Measurements from ENCODE around the gene EOLA2.
A peak's percentile ranks its signal among the peaks of the same experiment; 100 is the strongest.
"Not testable (repeated sequence)": the region's sequence is repeated elsewhere in the genome, so short reads cannot be mapped to it uniquely, and the experiment has no call there.

The EOLA2 gene

DNA sequence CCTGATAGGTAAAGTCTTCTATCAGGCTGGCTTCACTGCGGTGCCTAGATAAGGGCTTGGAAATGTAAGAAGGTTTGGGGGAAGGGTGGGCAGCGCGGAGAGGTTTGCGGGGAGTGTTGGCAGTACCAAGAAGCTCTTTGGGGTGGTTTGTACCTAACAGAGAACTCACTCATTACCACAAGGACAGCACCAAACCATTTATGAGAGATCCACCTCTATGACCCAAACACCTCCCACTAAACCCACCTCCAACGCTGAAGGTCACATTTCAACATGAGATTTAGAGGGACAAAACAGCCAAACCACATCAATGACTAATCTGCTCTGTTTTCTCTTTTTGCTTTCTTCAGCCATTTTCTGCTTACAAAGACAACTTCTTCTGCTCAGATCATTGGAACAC lies 13.9 kb downstream of the EOLA2 start:
- H3K4me3 Mint-ChIP-seq; intact Hi-C loops (cut with micrococcal nuclease): not testable (repeated sequence)

DNA sequence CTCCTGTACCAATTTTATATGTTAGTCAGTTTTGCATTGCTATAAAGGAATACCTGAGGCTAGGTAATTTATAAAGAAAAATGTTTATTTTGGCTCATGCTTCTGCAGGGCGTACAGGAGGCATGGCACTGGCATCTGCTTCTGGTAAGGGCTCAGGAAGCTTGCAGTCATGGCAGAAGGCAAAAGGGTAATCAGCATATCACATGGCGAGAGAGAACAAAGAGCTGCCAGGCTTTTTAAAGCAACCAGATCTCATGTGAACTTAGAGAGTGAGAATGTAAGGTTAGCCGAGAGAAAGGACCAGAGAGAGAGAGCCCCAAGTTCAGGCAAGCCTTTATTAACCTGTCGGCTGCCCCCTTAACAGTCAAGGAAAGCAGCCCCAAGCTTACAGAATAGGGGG lies 14.5 kb downstream of the EOLA2 start:
- H3K4me1 Mint-ChIP-seq (ENCODE audit: low read depth); intact Hi-C loops (cut with micrococcal nuclease); H3K27ac Mint-ChIP-seq; H3K27me3 Mint-ChIP-seq; H3K4me3 Mint-ChIP-seq; H3K9me3 Mint-ChIP-seq; H3K36me3 Mint-ChIP-seq (ENCODE audit: low read depth): not testable (repeated sequence)

More for the DNA sequence above, 13.9 kb downstream of the EOLA2 start:
- not testable (repeated sequence) for H3K4me1 Mint-ChIP-seq (ENCODE audit: low read depth); H3K36me3 Mint-ChIP-seq (ENCODE audit: low read depth); H3K9me3 Mint-ChIP-seq; H3K27ac Mint-ChIP-seq; H3K27me3 Mint-ChIP-seq

DNA sequence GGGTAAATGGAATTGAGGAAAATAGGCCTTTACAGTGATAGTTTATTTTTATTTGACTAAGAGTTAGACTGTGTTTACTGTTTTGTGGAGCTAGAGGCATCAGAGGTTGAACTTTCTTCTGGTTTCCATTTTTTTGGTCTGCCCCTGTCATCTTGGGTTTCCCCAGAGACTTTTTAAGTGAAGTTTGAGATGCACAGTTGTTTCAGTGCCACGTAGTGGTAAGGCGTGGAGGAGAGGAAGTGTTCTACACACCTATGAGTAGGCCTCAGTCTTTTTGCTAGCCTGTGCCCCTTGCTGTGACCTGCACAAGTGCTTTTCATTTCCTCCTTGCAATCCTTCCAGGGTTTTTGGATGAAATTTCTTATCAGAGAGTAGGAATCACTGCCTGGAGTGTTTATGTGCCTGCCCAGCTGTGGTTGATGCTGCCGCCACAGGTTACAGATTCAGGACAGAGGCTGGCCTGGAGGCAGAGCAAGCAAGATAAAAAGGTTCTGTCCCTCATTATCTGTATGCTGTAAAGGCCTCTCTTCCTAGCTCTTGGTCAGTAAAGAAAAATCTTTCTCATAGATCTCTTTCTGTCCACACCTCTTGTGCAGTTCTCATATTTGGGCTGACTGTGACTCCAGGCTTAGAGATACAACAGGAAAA lies 21.4 kb downstream of the EOLA2 start:
- no peak overlapping the region for H3K4me3 Mint-ChIP-seq
- no peak overlapping the region for H3K27ac Mint-ChIP-seq
- H3K4me1 Mint-ChIP-seq (ENCODE audit: low read depth): no peaks in the 10 kb centered on the region
- H3K27me3 Mint-ChIP-seq: no peaks in the 10 kb centered on the region
- no peaks in the 10 kb centered on the region for H3K36me3 Mint-ChIP-seq (ENCODE audit: low read depth)
- intact Hi-C loops (cut with micrococcal nuclease): no loop called here
- no peaks in the 10 kb centered on the region for H3K9me3 Mint-ChIP-seq

DNA sequence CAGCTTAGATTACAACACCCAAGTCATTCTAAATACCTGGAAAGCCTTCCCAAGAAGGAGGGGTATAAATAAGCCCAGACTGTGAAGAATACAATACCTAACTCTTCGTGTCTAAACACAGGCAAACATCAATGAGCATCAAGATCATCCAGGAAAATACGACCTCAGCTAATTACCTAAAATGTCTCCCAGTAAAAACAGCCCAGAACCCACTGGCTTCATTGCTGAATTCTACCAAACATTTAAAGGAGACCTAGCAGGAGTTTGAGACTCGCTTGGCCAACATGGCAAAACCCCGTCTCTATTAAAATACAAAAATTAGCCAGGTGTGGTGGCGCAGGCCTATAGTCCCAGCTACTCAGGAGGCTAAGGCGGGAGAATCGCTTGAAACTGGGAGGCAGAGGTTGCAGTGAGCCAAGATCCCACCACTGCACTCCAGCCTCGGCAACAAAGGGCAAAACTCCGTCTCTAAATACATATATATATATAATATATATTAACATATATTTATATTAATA lies 28.1 kb downstream of the EOLA2 start:
- Mint-ChIP-seq H3K4me3 (no peak overlapping the region), H3K4me1 (ENCODE audit: low read depth) (no peaks in the 10 kb centered on the region), H3K36me3 (ENCODE audit: low read depth) (no peaks in the 10 kb centered on the region), H3K27me3 (no peaks in the 10 kb centered on the region), H3K27ac (no peak overlapping the region), H3K9me3 (no peaks in the 10 kb centered on the region)
- intact Hi-C loops (cut with micrococcal nuclease): no loop called here

DNA sequence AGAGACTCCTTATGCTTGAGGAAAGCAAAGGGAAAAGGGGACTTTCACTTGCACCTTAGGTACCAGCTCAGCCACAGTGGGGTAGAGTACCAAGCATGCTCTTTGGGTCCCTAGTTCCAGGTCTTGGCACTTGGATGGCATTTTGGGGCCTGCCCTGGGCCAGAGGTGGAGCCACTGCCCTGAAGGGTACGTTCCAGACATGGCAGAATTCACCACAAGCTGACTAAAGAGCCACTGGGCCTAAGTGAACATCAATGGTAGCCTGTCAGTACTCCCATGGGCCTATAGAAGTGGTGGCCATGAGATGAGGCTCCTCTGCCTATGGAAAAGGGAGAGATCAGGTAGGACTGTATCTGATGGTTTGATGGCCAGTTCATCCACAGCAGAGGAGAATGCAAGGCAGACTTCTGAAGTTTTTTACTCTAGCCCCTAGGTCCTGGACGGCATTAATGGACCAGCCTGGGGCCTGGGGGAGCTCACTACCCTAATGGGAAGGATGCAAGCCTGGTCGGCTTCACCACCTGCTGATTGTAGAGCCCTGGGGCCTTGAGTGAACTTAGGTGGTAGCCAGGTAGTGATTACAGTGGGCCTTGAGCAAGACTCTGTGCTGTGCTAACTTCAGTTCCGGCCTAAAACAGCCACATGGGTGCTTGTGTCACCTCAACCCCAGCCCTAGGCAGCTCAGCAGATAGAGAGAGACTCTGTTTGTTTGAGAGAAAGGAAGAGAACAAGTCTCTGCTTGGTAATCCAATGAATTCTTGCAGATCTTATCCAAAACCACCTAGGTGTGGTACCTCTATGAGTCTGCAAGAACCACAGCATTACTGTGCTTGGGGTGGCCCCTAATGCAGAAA lies 28.7 kb downstream of the EOLA2 start:
- Mint-ChIP-seq H3K27me3 (no peaks in the 10 kb centered on the region), H3K27ac (no peak overlapping the region)

DNA sequence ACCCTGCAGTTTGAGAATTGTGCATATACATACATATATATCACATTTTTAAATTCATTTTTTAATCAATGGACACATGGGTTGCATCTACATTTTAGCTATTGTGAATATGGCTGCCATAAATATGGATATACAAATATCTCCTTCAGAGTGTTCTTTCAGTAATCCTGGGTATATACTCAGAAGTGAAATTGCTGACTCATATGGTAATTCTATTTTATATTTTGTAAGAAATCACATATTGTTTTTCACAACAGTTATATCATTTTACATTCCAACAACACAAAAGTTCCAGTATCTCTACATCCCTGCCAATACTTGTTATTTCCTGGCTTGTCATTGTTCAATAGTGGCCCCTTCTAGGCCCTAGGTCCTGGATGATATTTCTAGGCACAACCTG lies 29.6 kb downstream of the EOLA2 start:
- H3K27me3 Mint-ChIP-seq: no peaks in the 10 kb centered on the region
- no peak overlapping the region for H3K4me3 Mint-ChIP-seq
- no peak overlapping the region for H3K27ac Mint-ChIP-seq
- peaks cover 5% of the 10 kb centered on the region for H3K4me1 Mint-ChIP-seq (ENCODE audit: low read depth)
- intact Hi-C loops (cut with micrococcal nuclease): no loop called here
- H3K9me3 Mint-ChIP-seq: no peaks in the 10 kb centered on the region
- H3K36me3 Mint-ChIP-seq (ENCODE audit: low read depth): no peaks in the 10 kb centered on the region

More for the DNA sequence above, 28.7 kb downstream of the EOLA2 start:
- Mint-ChIP-seq H3K9me3 (no peaks in the 10 kb centered on the region), H3K36me3 (ENCODE audit: low read depth) (no peaks in the 10 kb centered on the region), H3K4me3 (no peak overlapping the region), H3K4me1 (ENCODE audit: low read depth) (peaks cover 1% of the 10 kb centered on the region)
- intact Hi-C loops (cut with micrococcal nuclease): no loop called here

DNA sequence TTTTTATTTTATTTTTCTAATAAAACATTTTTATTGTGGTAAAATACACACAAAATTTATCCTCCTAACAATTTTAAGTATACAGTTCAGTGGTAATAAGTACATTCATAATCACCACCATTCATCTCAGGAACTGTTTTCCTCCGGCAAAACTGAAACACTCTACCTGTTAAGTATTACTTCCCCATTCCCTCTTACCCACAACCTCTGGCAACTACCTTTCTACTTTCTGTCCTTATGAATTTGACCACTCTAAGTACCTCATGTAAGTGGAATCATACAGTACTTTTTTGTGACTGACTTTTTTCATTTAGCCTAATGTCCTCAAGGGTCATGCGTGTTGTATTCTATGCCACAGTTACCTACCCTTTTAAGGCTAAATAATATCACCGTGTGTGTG lies 30.0 kb downstream of the EOLA2 start:
- no peak overlapping the region for H3K4me3 Mint-ChIP-seq
- H3K36me3 Mint-ChIP-seq (ENCODE audit: low read depth): no peaks in the 10 kb centered on the region
- no peaks in the 10 kb centered on the region for H3K9me3 Mint-ChIP-seq
- H3K27ac Mint-ChIP-seq: no peak overlapping the region
- H3K4me1 Mint-ChIP-seq (ENCODE audit: low read depth): peaks cover 5% of the 10 kb centered on the region
- no peaks in the 10 kb centered on the region for H3K27me3 Mint-ChIP-seq
- intact Hi-C loops (cut with micrococcal nuclease): no loop called here

DNA sequence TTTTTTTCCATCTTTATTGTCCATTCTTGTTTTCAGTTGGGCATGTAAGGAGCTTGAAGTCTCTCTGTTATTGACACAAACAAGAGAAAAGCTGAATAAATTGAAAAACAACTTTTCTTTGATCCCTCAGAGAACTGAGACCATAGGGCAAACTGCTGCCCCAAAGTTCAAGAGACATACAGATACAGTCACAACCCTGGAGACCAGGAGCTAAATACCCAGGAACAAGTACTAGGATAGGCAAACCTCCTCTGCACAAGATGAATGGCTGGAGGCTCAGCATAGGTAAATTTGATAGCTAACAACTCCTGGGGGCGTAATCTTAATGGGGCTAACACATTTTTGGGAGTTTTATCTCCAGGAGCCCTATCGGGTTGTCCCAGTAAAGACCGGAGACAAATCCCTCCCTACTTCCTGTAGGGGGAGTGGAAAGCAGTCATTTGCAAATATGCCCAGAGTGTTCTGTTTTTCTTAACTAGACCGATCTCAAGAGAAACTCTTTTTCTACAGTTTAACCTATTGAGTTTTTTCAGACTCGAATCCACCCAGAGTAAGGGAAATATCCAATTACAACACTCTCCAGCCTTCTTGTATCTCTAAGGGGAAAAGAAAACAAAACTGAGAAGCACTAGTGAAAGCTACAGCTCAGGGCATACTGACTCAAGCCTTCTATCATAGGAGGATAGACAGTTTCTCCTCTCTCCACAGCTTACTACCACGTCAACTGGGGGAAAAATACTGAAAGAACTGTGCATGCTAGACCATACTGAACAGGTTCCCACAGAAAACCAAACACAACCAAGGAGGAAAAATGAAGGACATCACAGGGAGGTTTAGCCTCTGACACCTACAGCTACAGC lies 34.2 kb downstream of the EOLA2 start:
- Mint-ChIP-seq H3K27ac (no peak overlapping the region), H3K27me3 (no peaks in the 10 kb centered on the region), H3K36me3 (ENCODE audit: low read depth) (no peaks in the 10 kb centered on the region), H3K4me1 (ENCODE audit: low read depth) (peaks cover 5% of the 10 kb centered on the region), H3K4me3 (peak overlapping the region; percentile 26), H3K9me3 (no peaks in the 10 kb centered on the region)
- intact Hi-C loops (cut with micrococcal nuclease): no loop called here

DNA sequence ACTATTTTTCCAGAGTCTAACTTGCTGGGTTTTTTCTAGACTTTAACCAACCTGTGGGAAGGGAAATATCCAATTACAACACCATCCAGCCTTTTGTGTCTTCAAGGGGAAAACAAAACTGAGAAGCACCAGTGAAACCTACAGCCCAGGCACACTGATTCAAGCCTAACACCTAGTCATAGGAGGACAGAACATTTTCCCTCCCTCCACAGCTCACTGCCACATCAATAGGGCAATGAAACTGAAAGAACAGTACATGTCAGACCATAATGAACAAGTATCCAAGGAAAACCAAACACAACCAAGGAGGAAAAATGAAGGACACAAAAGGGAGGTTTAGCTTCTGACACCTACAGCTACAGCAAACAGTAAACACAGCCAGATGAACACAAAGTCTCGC lies 39.7 kb downstream of the EOLA2 start:
- Mint-ChIP-seq H3K9me3 (no peaks in the 10 kb centered on the region), H3K27ac (no peak overlapping the region), H3K27me3 (no peaks in the 10 kb centered on the region), H3K4me3 (no peak overlapping the region), H3K36me3 (ENCODE audit: low read depth) (no peaks in the 10 kb centered on the region), H3K4me1 (ENCODE audit: low read depth) (no peaks in the 10 kb centered on the region)
- intact Hi-C loops (cut with micrococcal nuclease): no loop called here

DNA sequence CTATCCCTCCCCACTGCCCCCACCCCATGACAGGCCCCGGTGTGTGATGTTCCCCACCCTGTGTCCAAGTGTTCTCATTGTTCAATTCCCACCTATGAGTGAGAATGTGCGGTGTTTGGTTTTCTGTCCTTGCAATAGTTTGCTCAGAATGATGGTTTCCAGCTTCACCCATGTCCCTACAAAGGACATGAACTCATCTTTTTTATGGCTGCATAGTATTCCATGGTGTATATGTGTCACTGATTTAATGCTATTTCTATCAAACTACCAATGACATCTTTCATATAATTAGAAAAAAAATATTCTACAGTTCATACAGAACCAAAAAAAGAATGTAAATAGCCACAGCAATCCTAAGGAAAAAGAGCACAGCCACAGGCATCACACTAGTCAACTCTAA lies 47.5 kb downstream of the EOLA2 start:
- H3K27ac Mint-ChIP-seq; intact Hi-C loops (cut with micrococcal nuclease): not testable (repeated sequence)

More for the DNA sequence above, 47.5 kb downstream of the EOLA2 start:
- H3K4me3 Mint-ChIP-seq; H3K4me1 Mint-ChIP-seq (ENCODE audit: low read depth); H3K36me3 Mint-ChIP-seq (ENCODE audit: low read depth); H3K9me3 Mint-ChIP-seq; H3K27me3 Mint-ChIP-seq: not testable (repeated sequence)
